Body of pancreas (tissue), 4 donors: ENCODE results near the gene TEX101. TPM values are rescaled to one million over a fixed set of nuclear protein-coding genes. Genes with fewer than 3 reads are reported as not detected.
"Not testable (repeated sequence)": the region's sequence is repeated elsewhere in the genome, so short reads cannot be mapped to it uniquely, and the experiment has no call there.

ENCODE experiments used
- ATAC-seq: fragments of 150-250 bp; one replicate; pipeline ENCODE4 v1.9.1; 2016
- DNase-seq, 4 donors: peaks; one replicate each; pipeline ENCODE4 v3.0.0-alpha.2; 2019
- H3K27ac ChIP-seq, 4 donors: fragments of 200-600 bp; sonication (generic); 1 replicate in 3 of 4; 2 replicates in 1 of 4; pipeline versions ENCODE4 v1.5.1 to v1.6.1; 2016 to 2019; ENCODE audit warnings: mild to moderate bottlenecking in 1 of 4, mixed read lengths in 1 of 4, moderate library complexity in 1 of 4
- H3K27me3 ChIP-seq, 2 donors: fragments of 200-600 bp; sonication (generic); one replicate each; pipeline ENCODE4 v1.6.0; 2016; ENCODE audit warnings: mild to moderate bottlenecking in 1 of 2
- H3K36me3 ChIP-seq, 2 donors: fragments of 200-600 bp; sonication (generic); replicated peaks in 1 of 2; 2 replicates each; pipeline ENCODE4 v1.5.1; 2016; ENCODE audit warnings: low read depth in 2 of 2; ENCODE audit not compliant: insufficient read depth in 1 of 2
- H3K4me1 ChIP-seq: fragments of 200-600 bp; sonication (generic); one replicate; pipeline ENCODE4 v1.6.0; 2016
- H3K4me3 ChIP-seq, 2 donors: fragments of 200-600 bp; sonication (generic); 1 replicate in 1 of 2; 2 replicates in 1 of 2; pipeline ENCODE4 v1.5.1; 2016 to 2019
- H3K9me3 ChIP-seq, 3 donors: fragments of 200-600 bp; sonication (generic); 1 replicate in 2 of 3; 2 replicates in 1 of 3; pipeline ENCODE4 v1.5.1; 2016
- POLR2A ChIP-seq, 3 donors: fragments of 450-650 bp; IDR thresholded peaks; one replicate each; pipeline ENCODE4 v1.6.1; 2016; ENCODE audit warnings: antibody characterized with exemption in 3 of 3, mild to moderate bottlenecking in 2 of 3
- WGBS, 2 donors: methylation state at CpG; one replicate each; pipeline ENCODE4 v1.1.5; 2017; 5-methylcytosine and 5-hydroxymethylcytosine counted together
- intact Hi-C: fragments of 100-400 bp; cut with DNase I; formaldehyde crosslinking; loops from one replicate; pipeline ENCODE4 v1.15.1; 2023
- total RNA-seq, 2 donors: library from RNA; depleted of rRNA; stranded (reverse); fragments of >200 nt; gene quantifications; one replicate each; pipeline ENCODE4 v1.1.0, GENCODE V29; 2016
- TF ChIP-seq, protein P1 (sequence below), 7 experiments: fragments of 450-650 bp in 4 of 7; fragments of 200-600 bp in 3 of 7; sonication (generic) in 3 of 7; IDR thresholded peaks; one replicate each; pipeline ENCODE4 v1.5.1; 2016 to 2019; ENCODE audit warnings: antibody characterized with exemption in 7 of 7

The TEX101 gene, protein sequence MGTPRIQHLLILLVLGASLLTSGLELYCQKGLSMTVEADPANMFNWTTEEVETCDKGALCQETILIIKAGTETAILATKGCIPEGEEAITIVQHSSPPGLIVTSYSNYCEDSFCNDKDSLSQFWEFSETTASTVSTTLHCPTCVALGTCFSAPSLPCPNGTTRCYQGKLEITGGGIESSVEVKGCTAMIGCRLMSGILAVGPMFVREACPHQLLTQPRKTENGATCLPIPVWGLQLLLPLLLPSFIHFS
- not detected for total RNA-seq

DNA sequence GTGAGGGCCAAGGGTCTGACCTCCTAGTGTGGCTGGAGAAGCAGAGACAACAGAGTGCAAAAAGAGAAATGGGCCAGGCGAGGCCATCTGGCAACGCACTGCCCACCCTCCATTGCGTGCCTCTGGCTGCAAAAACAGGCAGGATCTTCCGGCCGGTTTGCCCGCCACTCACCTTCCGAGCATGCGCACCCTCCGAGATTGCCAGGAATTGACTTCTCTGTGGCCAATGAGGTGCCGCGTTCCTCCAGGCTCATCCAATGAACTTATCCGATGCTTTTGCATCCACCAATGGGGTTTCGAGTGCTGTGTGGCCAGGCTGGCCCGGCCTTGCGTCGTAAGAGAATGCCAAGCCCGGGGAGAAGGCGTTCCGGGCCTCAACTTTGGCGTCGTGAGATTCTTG lies at the start of gene TEX101:
Gene TEX101, plus strand, starts transcription at position 337 of the 400 bp plus-strand sequence. CDS start 1,030 bp downstream, outside the sequence.
- 93 to 94% methylated on average over 21 of the region's 21 CpGs for WGBS, 2 donors
- ATAC-seq = no peak
- H3K36me3 ChIP-seq = no peaks in the 10 kb centered on the region
- no peaks in the 10 kb centered on the region for H3K4me1 ChIP-seq
- no peak within 1 kb of the TSS for H3K27ac ChIP-seq
- intact Hi-C loops = no loop called here
- H3K4me3 ChIP-seq = no peak within 1 kb of the TSS
- TF ChIP-seq, protein P1, sequence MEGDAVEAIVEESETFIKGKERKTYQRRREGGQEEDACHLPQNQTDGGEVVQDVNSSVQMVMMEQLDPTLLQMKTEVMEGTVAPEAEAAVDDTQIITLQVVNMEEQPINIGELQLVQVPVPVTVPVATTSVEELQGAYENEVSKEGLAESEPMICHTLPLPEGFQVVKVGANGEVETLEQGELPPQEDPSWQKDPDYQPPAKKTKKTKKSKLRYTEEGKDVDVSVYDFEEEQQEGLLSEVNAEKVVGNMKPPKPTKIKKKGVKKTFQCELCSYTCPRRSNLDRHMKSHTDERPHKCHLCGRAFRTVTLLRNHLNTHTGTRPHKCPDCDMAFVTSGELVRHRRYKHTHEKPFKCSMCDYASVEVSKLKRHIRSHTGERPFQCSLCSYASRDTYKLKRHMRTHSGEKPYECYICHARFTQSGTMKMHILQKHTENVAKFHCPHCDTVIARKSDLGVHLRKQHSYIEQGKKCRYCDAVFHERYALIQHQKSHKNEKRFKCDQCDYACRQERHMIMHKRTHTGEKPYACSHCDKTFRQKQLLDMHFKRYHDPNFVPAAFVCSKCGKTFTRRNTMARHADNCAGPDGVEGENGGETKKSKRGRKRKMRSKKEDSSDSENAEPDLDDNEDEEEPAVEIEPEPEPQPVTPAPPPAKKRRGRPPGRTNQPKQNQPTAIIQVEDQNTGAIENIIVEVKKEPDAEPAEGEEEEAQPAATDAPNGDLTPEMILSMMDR (IDR thresholded peaks at IDR 0.05) = no peak
- no peak for TF ChIP-seq POLR2A (IDR thresholded peaks at IDR 0.05)
- no peak for DNase-seq
- no peaks in the 10 kb centered on the region for H3K9me3 ChIP-seq
- no peaks in the 10 kb centered on the region for H3K27me3 ChIP-seq

DNA sequence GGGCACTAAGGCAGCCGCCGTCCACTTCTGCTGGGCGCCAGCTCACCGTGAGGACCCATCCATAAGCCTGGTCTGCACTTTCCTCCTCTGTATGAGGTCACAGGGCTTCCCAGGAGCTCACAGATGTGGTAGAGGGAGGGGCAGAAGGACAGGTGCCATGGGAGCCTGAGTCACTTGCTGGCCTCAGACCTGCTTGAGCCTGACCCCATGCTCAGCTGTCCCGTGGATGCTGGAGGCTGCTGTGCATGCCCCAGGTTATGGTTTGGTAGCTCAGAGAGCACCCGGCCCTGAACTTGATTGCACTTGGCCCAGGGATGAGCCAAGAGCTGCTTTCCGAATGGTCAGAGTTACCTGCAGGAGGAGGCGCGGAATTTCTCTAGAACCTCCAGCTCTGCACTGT lies 49.0 kb upstream of the TEX101 start:
- 75 to 86% methylated on average over 3 to 5 of the region's 9 CpGs for WGBS, 2 donors
- H3K36me3 ChIP-seq, H3K27me3 ChIP-seq, H3K4me3 ChIP-seq, intact Hi-C loops, DNase-seq, H3K4me1 ChIP-seq, H3K9me3 ChIP-seq, H3K27ac ChIP-seq, ATAC-seq: not testable (repeated sequence)

DNA sequence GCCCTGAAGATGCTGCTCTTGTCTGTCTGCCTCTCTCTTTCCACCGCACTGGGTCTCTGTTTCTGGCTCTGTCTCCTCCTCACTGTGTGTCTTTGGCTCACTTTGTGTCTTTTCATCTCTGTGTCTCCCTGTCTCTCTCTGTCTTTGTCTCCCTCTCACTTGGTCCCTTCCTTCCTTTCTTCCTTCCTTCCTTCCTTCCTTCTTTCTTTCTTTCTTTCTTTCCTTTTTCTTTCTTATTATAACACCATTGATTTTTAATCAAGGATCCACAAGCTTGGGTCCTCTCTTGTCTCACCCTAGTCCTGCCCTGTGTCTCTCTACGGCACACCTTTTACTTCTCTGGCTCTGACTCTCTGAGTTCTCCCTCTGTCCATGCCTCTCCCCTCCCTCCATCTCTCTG lies 46.9 kb upstream of the TEX101 start:
- 65 to 72% methylated on average over 2 of the region's 2 CpGs for WGBS, 2 donors
- H3K36me3 ChIP-seq = no peaks in the 10 kb centered on the region
- intact Hi-C loops = no loop called here
- no peak for ATAC-seq
- H3K27me3 ChIP-seq = no peaks in the 10 kb centered on the region
- no peak overlapping the region for H3K27ac ChIP-seq
- TF ChIP-seq, protein P1 (IDR thresholded peaks at IDR 0.05) = no peak
- TF ChIP-seq POLR2A (IDR thresholded peaks at IDR 0.05) = no peak
- no peak overlapping the region for H3K4me3 ChIP-seq
- DNase-seq = no peak
- H3K9me3 ChIP-seq = no peaks in the 10 kb centered on the region
- H3K4me1 ChIP-seq = no peaks in the 10 kb centered on the region

DNA sequence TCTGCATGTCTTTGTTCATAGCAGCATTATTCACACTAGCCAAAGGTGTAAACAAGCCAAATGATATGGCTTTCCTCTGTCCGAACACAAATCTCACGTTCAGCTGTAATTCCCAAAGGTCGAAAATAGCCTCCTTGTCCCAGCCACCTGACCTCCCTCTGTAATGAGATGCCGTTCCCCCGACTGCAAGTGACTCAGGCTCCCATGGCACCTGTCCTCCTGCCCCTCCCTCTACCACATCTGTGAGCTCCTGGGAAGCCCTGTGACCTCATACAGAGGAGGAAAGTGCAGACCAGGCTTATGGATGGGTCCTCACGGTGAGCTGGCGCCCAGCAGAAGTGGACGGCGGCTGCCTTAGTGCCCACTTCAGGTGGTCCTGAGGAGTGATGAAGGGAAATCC lies 45.8 kb upstream of the TEX101 start:
- H3K4me3 ChIP-seq, H3K27me3 ChIP-seq, H3K27ac ChIP-seq, intact Hi-C loops, DNase-seq, ATAC-seq, H3K9me3 ChIP-seq, H3K36me3 ChIP-seq, H3K4me1 ChIP-seq: not testable (repeated sequence)
- WGBS, 2 donors = 10 to 27% methylated on average over 3 to 5 of the region's 9 CpGs

DNA sequence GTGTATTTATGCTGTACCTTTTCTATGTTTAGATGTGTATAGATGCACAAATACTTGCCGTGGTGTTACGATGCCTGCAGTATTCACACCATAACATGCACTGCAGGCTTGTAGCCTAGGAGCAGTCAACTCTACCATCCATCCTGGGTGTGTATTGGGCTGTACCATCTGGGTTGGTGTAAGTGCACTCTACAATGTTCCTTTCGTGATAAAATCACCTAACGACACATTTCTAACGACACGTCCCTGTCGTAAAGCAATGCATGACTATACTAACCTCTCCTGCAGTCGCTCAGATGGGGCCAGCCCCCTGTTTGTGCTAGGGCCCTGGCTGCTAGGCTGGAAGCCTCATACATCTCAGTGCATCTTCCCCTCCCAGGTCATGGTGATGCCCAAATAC lies 42.8 kb upstream of the TEX101 start:
- intact Hi-C loops = no loop called here
- H3K9me3 ChIP-seq = no peaks in the 10 kb centered on the region

More for the DNA sequence above, 42.8 kb upstream of the TEX101 start:
- no peaks in the 10 kb centered on the region for H3K36me3 ChIP-seq
- 63 to 70% methylated on average over 7 to 8 of the region's 8 CpGs for whole genome bisulfite sequencing, 2 donors
- H3K27me3 ChIP-seq = no peaks in the 10 kb centered on the region
- ATAC-seq (no peak), DNase-seq (no peak)
- H3K4me3 ChIP-seq = no peak overlapping the region
- no peaks in the 10 kb centered on the region for H3K4me1 ChIP-seq
- TF ChIP-seq, protein P1 (IDR thresholded peaks at IDR 0.05) = no peak
- TF ChIP-seq POLR2A (IDR thresholded peaks at IDR 0.05) = no peak
- H3K27ac ChIP-seq = no peak overlapping the region
